T-helper 17 cell (primary cell): ENCODE measurements around the gene GRAMD1B. TPM values are rescaled to one million over a fixed set of nuclear protein-coding genes. Genes with fewer than 3 reads are reported as not detected.
"Not testable (repeated sequence)": the region's sequence is repeated elsewhere in the genome, so short reads cannot be mapped to it uniquely, and the experiment has no call there.

ENCODE experiments used
- ATAC-seq: fragments of 150-1000 bp; cut with Tn5 transposase; 2 replicates; pipeline ENCODE4 v1.10.0; 2021; ENCODE audit warnings: mild to moderate bottlenecking, moderate library complexity
- DNase-seq, 3 donors: peaks; one replicate each; pipeline versions ENCODE4 v3.0.0 to v3.0.0-alpha.2; 2020 to 2021
- H3K9me3 ChIP-seq: one replicate; pipeline ENCODE4 v1.7.0; 2013; ENCODE audit warnings: low read length, mild to moderate bottlenecking; ENCODE audit not compliant: control insufficient read depth, poor library complexity, severe bottlenecking
- H3K27ac Mint-ChIP-seq: one replicate; pipeline ENCODE4 v1.8.0; 2022; ENCODE audit warnings: mild to moderate bottlenecking, moderate library complexity, mixed read lengths
- H3K27me3 Mint-ChIP-seq: one replicate; pipeline ENCODE4 v1.8.0; 2022; ENCODE audit warnings: mixed read lengths
- H3K36me3 Mint-ChIP-seq: one replicate; pipeline ENCODE4 v1.8.0; 2022; ENCODE audit warnings: low read depth, mixed read lengths
- H3K4me1 Mint-ChIP-seq: one replicate; pipeline ENCODE4 v1.8.0; 2022; ENCODE audit warnings: mild to moderate bottlenecking, mixed read lengths
- H3K4me3 Mint-ChIP-seq: one replicate; pipeline ENCODE4 v1.8.0; 2022; ENCODE audit warnings: mild to moderate bottlenecking, moderate library complexity, mixed read lengths
- total RNA-seq, 4 donors: library from RNA in 2 of 4; stranded (reverse) in 2 of 4; gene quantifications; one replicate each; pipeline ENCODE4 v1.2.3 and lab custom pipeline; 2022 to 2026

The GRAMD1B gene
- total RNA-seq, 2 donors from 2014 or later: 25.1 to 33.1 TPM

DNA sequence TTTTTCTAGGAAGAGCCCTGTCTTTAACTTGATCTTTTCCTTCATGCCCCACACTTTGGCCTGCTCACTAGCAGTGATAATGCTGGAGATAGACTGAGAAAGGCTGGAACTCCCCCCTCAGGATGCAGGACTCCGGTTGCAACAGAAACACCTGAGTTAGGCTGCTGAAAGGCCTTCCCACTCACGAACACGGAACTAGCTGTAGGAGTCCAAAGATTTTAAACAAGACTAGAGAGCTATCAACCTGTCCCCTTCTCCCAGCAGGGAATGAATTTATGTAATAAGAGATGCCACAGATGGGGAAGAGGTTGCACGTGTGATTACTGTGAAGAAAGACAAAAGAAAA lies 211.4 kb downstream of the GRAMD1B start:
- no peaks in the 10 kb centered on the region for H3K9me3 ChIP-seq
- H3K27ac Mint-ChIP-seq: no peak overlapping the region
- ATAC-seq: no peak
- DNase-seq: no peak
- H3K4me3 Mint-ChIP-seq: no peak overlapping the region
- H3K4me1 Mint-ChIP-seq: peaks cover 4% of the 10 kb centered on the region
- peaks cover 3% of the 10 kb centered on the region for H3K36me3 Mint-ChIP-seq
- peaks cover 73% of the 10 kb centered on the region for H3K27me3 Mint-ChIP-seq

DNA sequence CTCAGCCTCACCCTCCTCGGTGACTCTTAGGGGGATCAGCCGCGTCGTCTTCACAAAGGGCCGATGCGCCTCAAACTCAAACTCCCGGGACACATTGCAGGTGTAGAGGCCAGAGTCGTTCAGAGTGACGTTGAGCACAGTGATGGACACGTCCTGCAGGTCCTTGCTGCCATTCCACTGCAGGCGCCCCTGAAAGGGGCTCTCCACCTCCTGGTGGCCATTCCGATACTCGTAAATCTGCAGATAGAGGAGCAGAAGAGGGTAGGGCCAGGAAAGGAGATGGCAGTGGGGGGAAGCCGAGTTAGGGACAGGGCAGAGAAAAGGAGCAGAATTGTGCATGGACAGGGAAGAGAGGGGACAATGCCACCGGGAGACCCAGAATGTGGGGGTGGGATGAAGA lies 212.4 kb downstream of the GRAMD1B start:
- DNase-seq (no peak), ATAC-seq (no peak)
- no peak overlapping the region for H3K4me3 Mint-ChIP-seq
- H3K36me3 Mint-ChIP-seq: peaks cover 6% of the 10 kb centered on the region
- H3K9me3 ChIP-seq: no peaks in the 10 kb centered on the region
- H3K4me1 Mint-ChIP-seq: peaks cover 4% of the 10 kb centered on the region
- peaks cover 72% of the 10 kb centered on the region for H3K27me3 Mint-ChIP-seq
- H3K27ac Mint-ChIP-seq: no peak overlapping the region

DNA sequence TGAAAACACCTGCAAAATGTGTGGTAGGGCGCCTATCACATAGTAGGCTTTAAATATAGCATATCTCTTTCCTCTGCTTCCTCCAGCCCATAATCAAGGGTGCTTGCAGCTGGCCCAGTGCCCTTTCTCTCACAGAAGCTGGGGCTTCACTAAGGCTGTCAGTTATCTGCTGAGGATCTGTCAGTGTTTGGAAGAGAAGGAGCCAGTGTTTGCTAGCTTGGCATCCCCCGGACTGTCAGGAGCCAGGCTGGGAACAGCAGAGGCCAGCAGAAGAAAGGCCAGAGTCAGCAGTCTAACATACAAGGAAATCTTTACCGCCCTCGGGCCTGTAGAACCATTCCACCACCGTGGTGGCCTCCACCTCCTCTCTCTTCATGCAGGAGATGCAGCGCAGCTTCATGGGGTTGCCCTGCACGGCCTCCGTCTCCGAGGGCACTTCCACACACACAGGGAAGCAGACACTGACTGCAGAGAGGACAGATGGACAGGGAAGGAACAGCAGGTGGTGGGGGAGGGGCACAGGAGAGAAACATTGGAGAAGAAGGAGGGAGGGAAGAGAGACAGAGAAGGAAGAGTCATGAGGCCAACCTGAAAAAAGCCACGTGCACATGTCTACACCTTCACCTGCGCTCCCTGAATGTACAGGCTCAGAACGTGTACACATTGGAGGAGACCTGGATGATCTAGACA lies 215.4 kb downstream of the GRAMD1B start:
- ATAC-seq: no peak
- Mint-ChIP-seq H3K36me3 (peaks cover 8% of the 10 kb centered on the region), H3K27me3 (peaks cover 60% of the 10 kb centered on the region), H3K4me3 (no peak overlapping the region), H3K27ac (no peak overlapping the region), H3K4me1 (peaks cover 4% of the 10 kb centered on the region)
- no peak for DNase-seq
- no peaks in the 10 kb centered on the region for H3K9me3 ChIP-seq

DNA sequence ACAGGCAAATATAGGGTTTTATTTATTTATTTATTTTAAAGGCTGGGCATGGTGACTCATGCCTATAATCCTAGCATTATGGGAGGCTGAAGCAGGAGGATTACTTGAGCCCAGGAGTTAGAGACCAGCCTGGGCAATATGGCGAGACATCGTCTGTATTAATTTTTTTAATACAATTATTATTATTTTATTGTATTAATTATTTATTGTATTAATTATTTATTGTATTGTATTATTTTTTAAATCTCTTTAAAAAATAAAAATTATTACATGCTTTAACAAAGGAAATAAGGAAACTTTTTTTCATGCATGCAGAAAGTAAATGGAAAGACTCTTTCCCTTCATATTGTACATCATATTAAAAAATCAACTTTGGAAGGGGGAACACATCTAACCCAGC lies 220.8 kb downstream of the GRAMD1B start:
- H3K9me3 ChIP-seq: no peaks in the 10 kb centered on the region
- Mint-ChIP-seq H3K27me3 (peaks cover 52% of the 10 kb centered on the region), H3K4me1 (no peaks in the 10 kb centered on the region), H3K36me3 (peaks cover 11% of the 10 kb centered on the region), H3K4me3 (no peak overlapping the region), H3K27ac (no peak overlapping the region)
- DNase-seq: no peak
- no peak for ATAC-seq

DNA sequence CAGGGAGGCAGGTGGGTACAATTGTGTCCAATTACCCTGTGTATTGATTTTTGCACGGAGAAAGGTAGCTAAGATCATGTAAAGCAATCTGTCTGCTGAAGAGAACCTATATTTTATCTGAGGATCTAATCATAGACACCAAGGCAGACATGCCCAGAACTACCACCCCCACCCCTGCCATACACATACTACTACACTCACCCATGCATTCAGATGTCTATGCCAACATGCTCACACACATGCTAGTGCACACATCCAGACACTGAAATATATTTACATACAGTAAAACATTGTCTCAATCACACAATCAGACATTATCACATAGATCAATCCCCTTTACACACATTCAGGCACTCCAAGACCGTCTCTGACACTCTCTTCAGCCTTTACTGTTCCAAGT lies 222.5 kb downstream of the GRAMD1B start:
- DNase-seq: no peak
- no peaks in the 10 kb centered on the region for H3K9me3 ChIP-seq
- ATAC-seq: no peak
- Mint-ChIP-seq H3K27ac (no peak overlapping the region), H3K36me3 (peaks cover 7% of the 10 kb centered on the region), H3K4me3 (peak overlapping the region; percentile 34), H3K4me1 (no peaks in the 10 kb centered on the region), H3K27me3 (peaks cover 45% of the 10 kb centered on the region)

DNA sequence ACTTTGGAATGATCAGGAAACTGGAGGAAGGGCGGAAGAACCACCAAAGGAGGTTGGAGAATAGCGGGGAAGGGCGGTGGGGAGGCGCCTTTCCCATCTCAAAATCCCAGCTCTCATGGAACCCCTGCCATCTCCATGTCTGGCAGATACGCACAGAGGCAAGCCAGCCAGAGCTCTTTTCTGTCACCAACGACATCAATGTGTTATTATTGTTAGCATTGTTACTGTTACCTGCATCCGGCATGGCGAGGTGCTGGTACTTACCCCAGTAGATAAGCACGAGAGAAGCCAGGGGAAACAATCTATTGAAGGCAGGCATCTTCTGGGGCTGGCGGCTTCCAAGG lies 223.4 kb downstream of the GRAMD1B start:
- DNase-seq (no peak), ATAC-seq (no peak)
- H3K27me3 Mint-ChIP-seq: peaks cover 45% of the 10 kb centered on the region
- H3K27ac Mint-ChIP-seq: no peak overlapping the region
- H3K4me3 Mint-ChIP-seq: peak overlapping the region; percentile 67
- peaks cover 2% of the 10 kb centered on the region for H3K9me3 ChIP-seq
- peaks cover 7% of the 10 kb centered on the region for H3K36me3 Mint-ChIP-seq
- no peaks in the 10 kb centered on the region for H3K4me1 Mint-ChIP-seq

DNA sequence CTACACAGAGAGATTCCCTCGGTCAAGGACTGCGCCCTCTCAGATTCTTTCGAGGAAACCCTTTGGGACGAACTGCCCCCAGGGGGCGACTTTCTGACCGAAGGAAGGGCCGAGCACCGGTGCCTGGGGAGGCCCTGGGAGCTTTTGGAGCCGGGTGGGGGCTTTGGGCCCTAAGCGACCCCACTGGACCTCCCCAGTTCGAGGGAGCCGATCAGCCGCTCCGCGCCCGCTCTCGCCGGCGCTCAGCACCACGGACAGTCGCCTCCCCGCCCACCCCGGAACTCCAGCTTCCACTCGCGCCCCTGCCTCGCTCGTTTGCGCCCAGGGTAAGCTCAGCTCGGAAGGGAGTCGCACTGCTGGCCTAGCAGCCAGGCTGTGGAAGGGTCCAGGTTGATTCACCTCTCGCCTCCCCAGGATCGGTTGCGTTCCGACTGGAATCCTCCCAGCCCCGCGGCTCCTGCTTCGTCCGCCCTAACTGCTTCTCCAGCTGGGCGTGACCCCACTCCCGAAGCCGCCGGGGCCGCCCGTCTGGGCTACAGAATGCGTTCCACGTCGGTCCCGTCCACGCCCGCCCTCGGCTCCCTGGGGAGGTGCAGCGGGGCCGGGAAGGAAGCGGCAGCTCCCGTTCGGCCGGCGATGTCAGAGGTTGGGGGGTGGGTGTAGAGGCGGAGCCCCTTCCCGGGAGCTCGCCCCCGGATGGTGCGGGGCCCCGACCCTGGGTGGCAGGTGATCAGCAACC lies 223.9 kb downstream of the GRAMD1B start:
- peaks cover 7% of the 10 kb centered on the region for H3K36me3 Mint-ChIP-seq
- DNase-seq (no peak), ATAC-seq (peak; percentile 71)
- H3K27ac Mint-ChIP-seq: no peak overlapping the region
- peak overlapping the region; percentile 67 for H3K4me3 Mint-ChIP-seq
- H3K27me3 Mint-ChIP-seq: peaks cover 45% of the 10 kb centered on the region
- no peaks in the 10 kb centered on the region for H3K4me1 Mint-ChIP-seq
- H3K9me3 ChIP-seq: peaks cover 2% of the 10 kb centered on the region

DNA sequence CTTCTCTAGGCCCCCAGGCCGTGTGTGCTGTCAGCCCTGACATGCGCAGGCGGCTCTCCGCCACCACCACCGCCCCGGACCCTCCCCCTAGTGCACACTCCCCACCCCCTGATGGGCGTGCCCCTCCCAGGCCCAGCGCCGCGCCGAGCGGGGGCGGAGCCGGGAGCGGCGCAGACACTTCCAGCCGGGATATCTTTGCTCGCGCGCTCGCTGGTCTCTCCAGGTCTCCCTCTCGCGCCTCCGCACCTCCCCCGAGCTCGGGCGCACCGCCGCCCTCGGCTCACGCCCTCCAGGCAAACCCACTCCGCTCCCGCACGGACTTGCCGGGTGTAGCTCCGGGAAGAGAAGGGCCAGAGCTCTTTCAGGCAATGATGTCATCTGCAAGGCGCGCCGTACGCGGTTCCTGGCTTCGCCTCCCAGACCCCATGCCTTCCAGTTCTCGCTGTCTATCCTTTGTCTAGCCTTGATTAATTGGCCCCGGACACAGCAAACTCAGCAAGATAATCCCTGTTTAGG lies 224.6 kb downstream of the GRAMD1B start, which contains the start of gene SCN3B:
TSS of gene SCN3B (minus strand) at position 59 of the 516 bp plus-strand sequence. CDS start 823 bp downstream, outside the sequence.
- Mint-ChIP-seq H3K27ac (no peak within 1 kb of the TSS), H3K4me1 (no peaks in the 10 kb centered on the region), H3K36me3 (peaks cover 7% of the 10 kb centered on the region), H3K4me3 (peak within 1 kb of the TSS; percentile 67), H3K27me3 (peaks cover 43% of the 10 kb centered on the region)
- peak; percentile 48 for ATAC-seq
- no peak for DNase-seq
- H3K9me3 ChIP-seq: peaks cover 2% of the 10 kb centered on the region

DNA sequence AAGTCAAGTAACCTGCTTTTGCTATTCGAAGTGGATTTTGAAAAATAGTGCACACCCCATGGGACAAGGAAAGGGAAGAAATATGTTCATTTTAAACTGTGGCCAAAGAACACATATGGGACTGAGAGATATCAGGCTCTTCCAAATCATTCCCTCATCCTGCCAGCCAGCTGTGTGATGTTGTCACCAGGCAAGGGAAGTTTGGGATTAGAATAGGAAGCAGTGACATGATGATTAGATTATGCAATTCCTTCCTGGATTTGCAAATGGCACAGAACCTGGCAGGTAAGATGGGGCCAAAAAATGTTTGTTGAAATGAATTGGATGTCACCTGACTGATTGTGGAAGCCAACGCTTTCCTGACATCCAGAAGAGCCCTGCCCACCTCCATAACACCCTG lies 229.2 kb downstream of the GRAMD1B start:
- DNase-seq (no peak), ATAC-seq (no peak)
- Mint-ChIP-seq H3K4me1 (no peaks in the 10 kb centered on the region), H3K36me3 (peaks cover 6% of the 10 kb centered on the region), H3K27ac (no peak overlapping the region), H3K4me3 (no peak overlapping the region), H3K27me3 (peaks cover 12% of the 10 kb centered on the region)
- peaks cover 2% of the 10 kb centered on the region for H3K9me3 ChIP-seq

DNA sequence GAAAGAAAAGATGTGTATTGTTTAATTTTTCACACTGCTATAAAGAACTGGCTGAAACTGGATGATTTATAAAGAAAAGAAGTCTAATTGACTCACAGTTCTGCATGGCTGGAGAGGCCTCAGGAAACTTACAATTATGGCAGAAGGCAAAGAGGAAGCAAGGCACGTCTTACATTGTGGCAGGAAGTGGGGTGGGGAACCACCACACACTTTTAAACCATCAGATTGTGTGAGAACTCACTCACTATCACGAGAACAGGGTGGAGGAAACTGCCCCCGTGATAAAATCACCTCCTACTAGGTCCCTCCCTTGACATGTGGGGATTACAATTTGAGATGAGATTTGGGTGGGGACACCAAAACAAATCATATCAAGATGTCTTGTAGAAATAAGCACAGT lies 229.9 kb downstream of the GRAMD1B start:
- not testable (repeated sequence) for H3K36me3 Mint-ChIP-seq, H3K27me3 Mint-ChIP-seq, DNase-seq, H3K4me3 Mint-ChIP-seq, H3K9me3 ChIP-seq, H3K27ac Mint-ChIP-seq, H3K4me1 Mint-ChIP-seq
- peak; percentile 77 for ATAC-seq

DNA sequence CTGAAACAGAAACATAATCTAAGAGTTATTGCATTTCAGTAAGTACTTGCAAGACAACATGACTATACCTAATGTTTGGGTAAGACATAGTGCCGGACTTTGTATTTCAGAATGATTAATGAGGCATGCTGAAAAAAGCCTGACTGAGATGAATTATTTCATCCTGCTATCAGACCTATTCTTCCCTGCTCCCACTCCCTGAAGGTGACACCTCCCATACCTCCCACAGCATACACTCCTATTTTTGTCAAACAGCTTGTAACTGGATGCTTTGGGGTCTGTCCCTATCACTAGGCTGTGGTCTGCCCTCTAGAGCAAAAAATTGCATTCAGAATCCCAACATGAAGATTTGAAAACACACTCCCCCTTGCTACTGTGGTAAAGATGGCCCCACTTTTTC lies 235.2 kb downstream of the GRAMD1B start:
- Mint-ChIP-seq H3K4me1 (no peaks in the 10 kb centered on the region), H3K27ac (no peak overlapping the region), H3K27me3 (no peaks in the 10 kb centered on the region), H3K4me3 (no peak overlapping the region), H3K36me3 (peaks cover 6% of the 10 kb centered on the region)
- H3K9me3 ChIP-seq: no peaks in the 10 kb centered on the region
- DNase-seq (no peak), ATAC-seq (no peak)

DNA sequence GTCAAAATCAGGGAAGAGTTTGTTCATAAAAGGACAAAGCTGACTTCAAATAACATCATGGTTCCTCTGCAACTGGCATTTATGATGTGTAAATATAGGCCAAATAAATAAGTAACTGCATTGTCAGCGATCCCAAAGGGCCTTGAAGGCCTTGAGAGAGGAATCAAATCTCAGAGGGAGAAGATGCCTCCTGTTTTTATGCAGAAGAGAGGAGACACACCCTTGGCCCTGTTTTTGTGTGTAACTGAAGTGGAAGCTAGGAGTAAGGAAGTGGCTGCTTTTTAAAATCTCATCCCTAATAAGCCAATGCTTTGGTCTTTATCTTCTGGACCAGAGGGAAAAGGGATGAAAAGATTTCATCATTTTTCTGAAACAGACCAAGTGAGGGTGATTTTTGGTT lies 240.0 kb downstream of the GRAMD1B start:
- Mint-ChIP-seq H3K36me3 (peaks cover 3% of the 10 kb centered on the region), H3K4me3 (no peak overlapping the region), H3K27ac (no peak overlapping the region), H3K27me3 (peaks cover 21% of the 10 kb centered on the region), H3K4me1 (no peaks in the 10 kb centered on the region)
- ATAC-seq (no peak), DNase-seq (no peak)
- no peaks in the 10 kb centered on the region for H3K9me3 ChIP-seq

DNA sequence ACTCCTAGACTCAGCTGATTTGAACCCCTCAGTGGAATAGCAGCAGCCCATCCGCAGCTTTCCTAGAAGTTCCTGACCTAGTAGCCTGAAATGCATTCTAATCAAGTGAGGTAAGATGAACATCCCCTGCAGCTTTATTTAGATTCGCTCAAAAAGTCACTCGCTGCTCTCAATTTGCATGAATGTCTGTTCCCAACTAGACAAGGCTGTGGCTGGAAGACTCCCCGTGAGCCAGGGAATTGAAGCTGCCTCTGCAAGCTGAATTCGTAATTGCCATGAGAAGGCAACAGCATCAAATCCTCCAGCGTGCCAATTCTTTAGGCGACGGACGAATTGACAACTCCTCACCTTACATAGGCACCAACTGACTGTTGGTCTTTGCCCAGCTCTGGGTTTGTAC lies 241.5 kb downstream of the GRAMD1B start:
- ATAC-seq (no peak), DNase-seq (no peak)
- no peaks in the 10 kb centered on the region for H3K9me3 ChIP-seq
- Mint-ChIP-seq H3K4me1 (peaks cover 2% of the 10 kb centered on the region), H3K4me3 (no peak overlapping the region), H3K27me3 (peaks cover 34% of the 10 kb centered on the region), H3K27ac (no peak overlapping the region), H3K36me3 (peaks cover under 1% of the 10 kb centered on the region)

DNA sequence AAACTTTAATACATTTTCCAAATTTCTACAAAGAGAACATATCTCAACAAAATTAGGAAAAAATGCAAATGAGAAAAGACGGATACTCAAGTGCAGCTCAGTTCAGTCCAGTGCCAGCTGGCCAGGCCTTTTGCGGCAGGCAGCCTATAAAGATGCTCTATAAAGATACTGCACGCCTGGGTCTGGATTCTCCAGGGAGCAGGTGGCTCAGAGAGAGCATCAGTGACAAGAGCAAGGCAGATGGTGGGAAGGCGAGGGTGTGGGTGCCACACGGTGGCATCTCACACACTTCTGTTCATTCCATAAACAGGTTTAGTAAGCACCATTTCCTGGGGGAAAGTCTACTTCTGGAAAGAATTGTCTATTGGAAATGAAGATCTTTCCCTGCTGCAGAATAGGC lies 242.5 kb downstream of the GRAMD1B start:
- Mint-ChIP-seq H3K27me3 (peaks cover 40% of the 10 kb centered on the region), H3K27ac (no peak overlapping the region), H3K4me1 (peaks cover 2% of the 10 kb centered on the region), H3K36me3 (no peaks in the 10 kb centered on the region), H3K4me3 (no peak overlapping the region)
- DNase-seq (no peak), ATAC-seq (no peak)
- H3K9me3 ChIP-seq: no peaks in the 10 kb centered on the region
